Erythroblast (primary cell): ENCODE measurements around the gene MRPL9.

Source experiments
- GATA1 ChIP-seq: IDR thresholded peaks from 2 replicates; pipeline ENCODE4 v1.6.1; 2011; ENCODE audit warnings: low read depth, mild to moderate bottlenecking, control low read depth, low read length, moderate library complexity
- POLR2A ChIP-seq: IDR thresholded peaks from 2 replicates; pipeline ENCODE4 v1.6.1; 2011; ENCODE audit warnings: mild to moderate bottlenecking, low read length

GRCh38 chr1:151733126-151733525 lies 30.2 kb downstream of the MRPL9 start:
- TF ChIP-seq POLR2A = no peak
- TF ChIP-seq GATA1 = no peak
